Adrenal gland (tissue), 12 donors: ENCODE measurements around the gene OR4N5. TPM values are rescaled to one million over a fixed set of nuclear protein-coding genes. Genes with fewer than 3 reads are reported as not detected.

Experiments
- polyA plus RNA-seq, 3 donors: library from polyadenylated mRNA; stranded (reverse); fragments of 200-250 nt in 2 of 3; fragments of 350-450 nt in 1 of 3; fragmentation: Illumina TruSeq in 1 of 3; extraction: RNeasy Lipid Tissue Mini Kit (QIAGEN cat#74804) in 1 of 3; gene quantifications; one replicate each; pipeline ENCODE4 v1.2.3, GENCODE V29; 2013 to 2014
- small RNA-seq, 2 donors: library from RNA; depleted of rRNA; stranded (forward); fragments of <200 nt; gene quantifications; one replicate each; pipeline ENCODE3, GENCODE V24; 2016
- total RNA-seq, 9 donors: library from RNA; depleted of rRNA in 4 of 9; stranded (reverse); fragments of >200 nt in 4 of 9; fragments of 120-200 nt in 1 of 9; fragmentation: NEBNext Ultra II Directional in 1 of 9; extraction: Animal tissue kit (Norgen Biotek cat#: 25700) in 1 of 9; gene quantifications; one replicate each; pipeline versions ENCODE4 v1.1.0 to v1.2.4, GENCODE V29; 2013 to 2023
- donor health status: healthy with polysubstance abuse.
- donor health status: Bipolar disorder and iron deficiency.
- donor health status: DM: yes; HTN: yes; CAD: no.
- donor health status: DM: no; HTN: no; CAD: no.
- donor health status: DM: no; HTN: no; CAD: no.
- donor health status: DM: yes; HTN: yes; CAD: no.

OR4N5 gene
- total and polyA plus RNA-seq, 12 donors: not detected

Small RNAs within 50 kb of the gene (small RNA-seq; reads per million reads assigned to genes)
- 0 reads per million in 2 donors for gene GTF2IP22
- 0 reads per million in 2 donors for gene RNA5SP380

Other genes with a start within 250 kb of the OR4N5 start
- not detected for gene OR4K5, start 218.2 kb upstream of the OR4N5 start, total RNA-seq
- not detected for gene OR4K5, start 218.2 kb upstream of the OR4N5 start, polyA plus RNA-seq
- not detected for gene OR4K1, start 207.9 kb upstream of the OR4N5 start, total RNA-seq
- gene OR4K1, start 207.9 kb upstream of the OR4N5 start, polyA plus RNA-seq: not detected
- gene OR4K15, start 163.2 kb upstream of the OR4N5 start, total RNA-seq: not detected
- not detected for gene OR4K15, start 163.2 kb upstream of the OR4N5 start, polyA plus RNA-seq
- gene OR4Q2, start 136.7 kb upstream of the OR4N5 start, total RNA-seq: not detected
- not detected for gene OR4Q2, start 136.7 kb upstream of the OR4N5 start, polyA plus RNA-seq
- not detected for gene OR4K14, start 119.5 kb upstream of the OR4N5 start, total RNA-seq
- gene OR4K14, start 119.5 kb upstream of the OR4N5 start, polyA plus RNA-seq: not detected
- gene OR4K13, start 102.8 kb upstream of the OR4N5 start, total RNA-seq: not detected
- gene OR4K13, start 102.8 kb upstream of the OR4N5 start, polyA plus RNA-seq: not detected
- not detected for gene OR4L1, start 78.8 kb upstream of the OR4N5 start, total RNA-seq
- gene OR4L1, start 78.8 kb upstream of the OR4N5 start, polyA plus RNA-seq: not detected
- gene OR4K17, start 28.1 kb upstream of the OR4N5 start, total RNA-seq: not detected
- gene OR4K17, start 28.1 kb upstream of the OR4N5 start, polyA plus RNA-seq: not detected
- gene OR11G2, start 52.1 kb downstream of the OR4N5 start, total RNA-seq: not detected
- not detected for gene OR11G2, start 52.1 kb downstream of the OR4N5 start, polyA plus RNA-seq
- gene OR11H6, start 84.9 kb downstream of the OR4N5 start, total RNA-seq: not detected
- not detected for gene OR11H6, start 84.9 kb downstream of the OR4N5 start, polyA plus RNA-seq
- not detected for gene OR11H7, start 90.2 kb downstream of the OR4N5 start, total RNA-seq
- not detected for gene OR11H7, start 90.2 kb downstream of the OR4N5 start, polyA plus RNA-seq
- not detected for gene OR11H4, start 100.5 kb downstream of the OR4N5 start, total RNA-seq
- gene OR11H4, start 100.5 kb downstream of the OR4N5 start, polyA plus RNA-seq: not detected
- 10 to 100 TPM in 7 of 9 donors, 1 to 10 TPM in 2; 7.9 to 28.6 (median 18.1) TPM for gene TTC5, start 167.1 kb downstream of the OR4N5 start, total RNA-seq
- gene TTC5, start 167.1 kb downstream of the OR4N5 start, polyA plus RNA-seq: 10 to 100 TPM in 1 of 3 donors, 1 to 10 TPM in 2; 3.9 to 12.7 (median 9.2) TPM
- gene CCNB1IP1, start 194.5 kb downstream of the OR4N5 start, total RNA-seq: 10 to 100 TPM; 16.8 to 42.7 (median 31.8) TPM
- 10 to 100 TPM; 21.2 to 62.5 (median 41.9) TPM for gene CCNB1IP1, start 194.5 kb downstream of the OR4N5 start, polyA plus RNA-seq
- gene PARP2, start 204.8 kb downstream of the OR4N5 start, total RNA-seq: 10 to 100 TPM in 7 of 9 donors, 1 to 10 TPM in 2; 8.5 to 40.3 (median 22.9) TPM
- 10 to 100 TPM; 30.5 to 55.2 (median 33.9) TPM for gene PARP2, start 204.8 kb downstream of the OR4N5 start, polyA plus RNA-seq